ENCODE results near the gene ASCC1. TPM values are rescaled to one million over a fixed set of nuclear protein-coding genes. Genes with fewer than 3 reads are reported as not detected.

ASCC1 gene
- total and polyA plus RNA-seq, 2 of the 13 experiments (the other 11 are each of a cell fraction or from before 2014, with no cell fraction given), result 21.6 to 30.1 TPM

- TF ChIP-seq ASH2L (IDR thresholded peaks at IDR 0.05; ENCODE audit: insufficient read length, low read depth, low read length) (peak; percentile 78), DNMT3B (CRISPR knock-in tag; conservative IDR thresholded peaks at IDR 0.05) (peak; percentile 61), ZNF619 (CRISPR knock-in tag; IDR thresholded peaks at IDR 0.05) (0 out of 2 replicates have a peak, but pooled peaks have one; percentile 32), JDP2 (CRISPR knock-in tag; IDR thresholded peaks at IDR 0.05; ENCODE audit: borderline replicate concordance) (no peak), TFDP1 (CRISPR knock-in tag; IDR thresholded peaks at IDR 0.05; ENCODE audit: borderline replicate concordance) (peak; percentile 62; the same call in 1 of the 2 replicates), CHD4 (IDR thresholded peaks at IDR 0.05; ENCODE audit: borderline replicate concordance, low read length) (no peak), ZNF546 (CRISPR knock-in tag; conservative IDR thresholded peaks at IDR 0.05) (0 out of 2 replicates have a peak, but pooled peaks have one; percentile 20), DPF2 (CRISPR knock-in tag; IDR thresholded peaks at IDR 0.05; ENCODE audit: borderline replicate concordance, low read depth) (no peak), ZNF350 (CRISPR knock-in tag; IDR thresholded peaks at IDR 0.05; ENCODE audit: borderline replicate concordance, low read depth) (peak; percentile 76), NRL (CRISPR knock-in tag; IDR thresholded peaks at IDR 0.05; ENCODE audit: borderline replicate concordance) (no peak), TOE1 (CRISPR knock-in tag; IDR thresholded peaks at IDR 0.05) (0 out of 2 replicates have a peak, but pooled peaks have one; percentile 9), ZNF703 (CRISPR knock-in tag; IDR thresholded peaks at IDR 0.05; ENCODE audit: borderline replicate concordance) (no peak), DR1 (CRISPR knock-in tag; IDR thresholded peaks at IDR 0.05) (no peak), CEBPG (CRISPR knock-in tag; IDR thresholded peaks at IDR 0.05) (peak; percentile 33), FOXA3 (CRISPR knock-in tag; IDR thresholded peaks at IDR 0.05) (peak; percentile 53), ZBTB7A (CRISPR knock-in tag; IDR thresholded peaks at IDR 0.05) (0 out of 2 replicates have a peak, but pooled peaks have one; percentile 10), ZNF20 (CRISPR knock-in tag; IDR thresholded peaks at IDR 0.05) (no peak), ZNF569 (CRISPR knock-in tag; IDR thresholded peaks at IDR 0.05; ENCODE audit: borderline replicate concordance) (0 out of 2 replicates have a peak, but pooled peaks have one; percentile 16), SRSF9 (IDR thresholded peaks at IDR 0.05; ENCODE audit: borderline replicate concordance, insufficient read depth, low read depth, low read length, poor library complexity, severe bottlenecking) (no peak)
- TF ChIP-seq, protein P1, sequence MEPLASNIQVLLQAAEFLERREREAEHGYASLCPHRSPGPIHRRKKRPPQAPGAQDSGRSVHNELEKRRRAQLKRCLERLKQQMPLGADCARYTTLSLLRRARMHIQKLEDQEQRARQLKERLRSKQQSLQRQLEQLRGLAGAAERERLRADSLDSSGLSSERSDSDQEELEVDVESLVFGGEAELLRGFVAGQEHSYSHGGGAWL (CRISPR knock-in tag; IDR thresholded peaks at IDR 0.05), result peak; percentile 56; the same call in 1 of the 2 replicates
- TF ChIP-seq, protein P2, sequence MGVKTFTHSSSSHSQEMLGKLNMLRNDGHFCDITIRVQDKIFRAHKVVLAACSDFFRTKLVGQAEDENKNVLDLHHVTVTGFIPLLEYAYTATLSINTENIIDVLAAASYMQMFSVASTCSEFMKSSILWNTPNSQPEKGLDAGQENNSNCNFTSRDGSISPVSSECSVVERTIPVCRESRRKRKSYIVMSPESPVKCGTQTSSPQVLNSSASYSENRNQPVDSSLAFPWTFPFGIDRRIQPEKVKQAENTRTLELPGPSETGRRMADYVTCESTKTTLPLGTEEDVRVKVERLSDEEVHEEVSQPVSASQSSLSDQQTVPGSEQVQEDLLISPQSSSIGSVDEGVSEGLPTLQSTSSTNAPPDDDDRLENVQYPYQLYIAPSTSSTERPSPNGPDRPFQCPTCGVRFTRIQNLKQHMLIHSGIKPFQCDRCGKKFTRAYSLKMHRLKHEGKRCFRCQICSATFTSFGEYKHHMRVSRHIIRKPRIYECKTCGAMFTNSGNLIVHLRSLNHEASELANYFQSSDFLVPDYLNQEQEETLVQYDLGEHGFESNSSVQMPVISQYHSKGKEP (CRISPR knock-in tag; IDR thresholded peaks at IDR 0.05), result no peak
- TF ChIP-seq, protein P3, sequence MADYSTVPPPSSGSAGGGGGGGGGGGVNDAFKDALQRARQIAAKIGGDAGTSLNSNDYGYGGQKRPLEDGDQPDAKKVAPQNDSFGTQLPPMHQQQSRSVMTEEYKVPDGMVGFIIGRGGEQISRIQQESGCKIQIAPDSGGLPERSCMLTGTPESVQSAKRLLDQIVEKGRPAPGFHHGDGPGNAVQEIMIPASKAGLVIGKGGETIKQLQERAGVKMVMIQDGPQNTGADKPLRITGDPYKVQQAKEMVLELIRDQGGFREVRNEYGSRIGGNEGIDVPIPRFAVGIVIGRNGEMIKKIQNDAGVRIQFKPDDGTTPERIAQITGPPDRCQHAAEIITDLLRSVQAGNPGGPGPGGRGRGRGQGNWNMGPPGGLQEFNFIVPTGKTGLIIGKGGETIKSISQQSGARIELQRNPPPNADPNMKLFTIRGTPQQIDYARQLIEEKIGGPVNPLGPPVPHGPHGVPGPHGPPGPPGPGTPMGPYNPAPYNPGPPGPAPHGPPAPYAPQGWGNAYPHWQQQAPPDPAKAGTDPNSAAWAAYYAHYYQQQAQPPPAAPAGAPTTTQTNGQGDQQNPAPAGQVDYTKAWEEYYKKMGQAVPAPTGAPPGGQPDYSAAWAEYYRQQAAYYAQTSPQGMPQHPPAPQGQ (CRISPR knock-in tag; IDR thresholded peaks at IDR 0.05; ENCODE audit: borderline replicate concordance), result no peak
These were observed 44.3 kb upstream of the ASCC1 start (continued) for GRCh38 chr10:72260239-72260975.

Measured in HepG2 (cell line).